NCI-H128 (cell line): ENCODE measurements around the gene KIF26B.

Experiments used
- DNase-seq: peaks from one replicate; lab custom pipeline; 2025; ENCODE audit not compliant: unreplicated experiment; lab: John Stamatoyannopoulos, UW

KIF26B gene

GRCh38 chr1:245270972-245271371 is 116.2 kb downstream of the KIF26B start:
- DNase-seq = no peak

DNA sequence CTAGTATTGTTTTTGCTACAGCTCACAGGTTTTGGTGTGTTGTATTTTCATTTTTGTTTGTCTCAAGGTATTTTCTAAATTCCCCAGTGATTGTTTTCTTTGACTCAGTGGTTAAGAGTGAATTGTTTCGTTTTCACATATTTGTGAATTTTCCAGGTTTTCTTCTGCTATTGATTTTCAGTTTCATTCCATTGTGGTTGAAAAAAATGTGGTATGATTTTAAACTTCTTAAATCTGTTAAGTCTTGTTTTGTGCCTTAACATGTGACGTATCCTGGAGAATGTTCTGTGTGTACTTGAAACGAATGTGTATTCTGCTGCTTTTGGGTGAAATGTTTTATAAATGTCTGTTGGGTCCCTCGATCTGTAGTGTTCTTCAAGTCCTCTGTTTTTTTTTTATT is 117.9 kb downstream of the KIF26B start:
- no peak for DNase-seq

GRCh38 chr1:245276445-245276844 is 121.7 kb downstream of the KIF26B start:
- no peak for DNase-seq

DNA sequence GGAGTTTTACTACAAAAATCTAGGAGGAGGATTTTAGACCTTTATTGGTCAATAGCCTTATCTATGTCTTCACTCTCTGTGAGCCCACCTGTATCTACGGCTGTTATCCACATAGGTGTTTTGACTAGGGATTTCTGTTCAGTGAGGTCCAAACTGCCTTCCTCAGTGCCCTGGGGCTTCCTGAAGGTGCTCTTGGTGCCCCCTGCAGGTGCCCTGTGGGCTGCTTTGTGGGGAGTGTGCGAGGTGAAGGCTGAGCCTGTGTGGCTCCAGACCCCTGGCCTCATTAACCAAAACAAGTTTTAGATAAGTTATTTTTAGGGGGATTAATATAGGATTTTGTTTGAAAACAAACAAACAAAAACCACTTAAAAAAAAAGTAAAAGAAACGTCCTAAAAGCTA is 122.5 kb downstream of the KIF26B start:
- no peak for DNase-seq

DNA sequence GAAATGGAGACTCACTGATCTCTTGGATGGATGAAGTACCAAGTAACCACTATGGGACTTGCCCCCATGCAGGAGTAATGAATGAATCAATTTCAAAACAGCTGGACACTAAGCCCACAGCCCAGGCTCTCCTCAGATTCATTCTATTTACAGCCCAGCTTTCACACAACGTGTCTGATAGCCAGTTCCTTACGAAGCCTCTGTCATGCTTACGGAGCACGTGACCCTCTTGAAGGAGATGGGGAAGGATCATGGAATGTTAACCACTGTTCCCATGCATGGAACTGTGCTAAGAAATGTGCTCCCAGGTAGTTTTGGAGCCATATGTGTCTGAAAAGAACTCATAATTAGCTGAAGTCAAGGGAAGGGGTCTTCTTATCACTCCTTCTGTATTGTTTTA is 124.1 kb downstream of the KIF26B start:
- no peak for DNase-seq

GRCh38 chr1:245279346-245279745 is 124.6 kb downstream of the KIF26B start:
- DNase-seq = no peak

GRCh38 chr1:245283001-245283400 is 128.2 kb downstream of the KIF26B start:
- DNase-seq = no peak

GRCh38 chr1:245285168-245285567 is 130.4 kb downstream of the KIF26B start:
- no peak for DNase-seq

GRCh38 chr1:245288796-245289195 is 134.0 kb downstream of the KIF26B start:
- no peak for DNase-seq

- DNase-seq = no peak
Observed at GRCh38 chr1:245290836-245291235, 136.1 kb downstream of the KIF26B start.

DNA sequence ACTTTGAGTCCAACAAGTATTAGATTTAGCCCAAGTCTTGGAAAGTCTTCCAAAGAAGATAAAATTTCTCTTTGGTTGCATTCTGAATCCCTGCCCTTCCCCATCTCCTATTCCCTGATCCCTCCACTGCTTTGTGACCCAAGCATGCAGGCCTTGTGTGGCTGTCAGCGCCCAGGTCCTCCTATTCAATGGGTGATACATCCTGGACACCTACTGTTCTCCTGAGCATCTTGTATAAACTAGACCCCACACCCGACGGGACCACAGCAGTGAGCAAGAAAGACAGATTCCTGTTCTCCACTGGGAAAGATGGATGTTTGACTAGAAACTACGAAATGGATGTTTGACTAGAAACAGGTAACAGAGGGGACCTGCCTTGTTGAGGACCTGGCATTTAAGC is 136.6 kb downstream of the KIF26B start:
- DNase-seq = no peak

DNA sequence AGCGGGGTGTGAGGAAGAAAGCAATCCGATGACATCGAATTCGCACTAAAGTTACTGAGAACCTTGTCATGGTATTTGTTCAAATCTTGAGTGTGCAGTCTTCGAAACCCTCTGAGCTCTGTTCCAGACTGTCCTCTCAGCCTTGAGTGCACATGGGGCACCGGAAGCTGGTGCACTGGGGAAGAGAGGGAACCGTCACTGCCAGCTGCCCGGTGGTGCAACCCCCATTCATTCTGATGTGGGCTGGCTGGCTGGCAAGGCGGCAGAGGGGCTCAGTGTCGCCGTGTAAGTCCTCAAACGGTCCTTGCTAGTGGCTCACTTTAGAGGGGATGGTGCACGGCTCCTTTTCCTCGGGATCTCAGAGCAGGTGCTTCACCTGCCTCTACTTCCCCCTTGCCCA is 137.4 kb downstream of the KIF26B start:
- DNase-seq = no peak

GRCh38 chr1:245292553-245292952 is 137.8 kb downstream of the KIF26B start:
- DNase-seq = no peak

GRCh38 chr1:245294020-245294419 is 139.2 kb downstream of the KIF26B start:
- no peak for DNase-seq

DNA sequence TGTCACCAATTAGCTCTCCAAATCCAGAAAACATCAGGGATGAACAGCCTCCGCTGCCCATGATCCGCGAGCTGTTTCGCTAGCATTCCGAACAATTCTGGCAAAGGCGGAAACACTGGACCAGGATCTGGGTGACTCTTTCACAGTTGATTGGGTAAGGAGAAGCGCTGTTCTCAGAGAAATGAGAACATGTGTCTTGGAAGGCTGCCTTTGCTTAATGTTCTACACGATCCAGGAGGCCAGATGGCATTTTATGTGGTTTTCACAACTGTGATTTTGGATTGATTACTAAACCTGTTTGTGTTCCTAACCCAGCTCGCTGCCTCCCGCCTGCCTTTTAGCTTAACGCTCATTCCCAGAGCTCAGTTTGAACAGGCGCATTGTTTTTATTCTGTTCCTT is 144.0 kb downstream of the KIF26B start:
- DNase-seq = no peak

- DNase-seq = no peak
Observed at GRCh38 chr1:245301162-245301580, 146.4 kb downstream of the KIF26B start.

DNA sequence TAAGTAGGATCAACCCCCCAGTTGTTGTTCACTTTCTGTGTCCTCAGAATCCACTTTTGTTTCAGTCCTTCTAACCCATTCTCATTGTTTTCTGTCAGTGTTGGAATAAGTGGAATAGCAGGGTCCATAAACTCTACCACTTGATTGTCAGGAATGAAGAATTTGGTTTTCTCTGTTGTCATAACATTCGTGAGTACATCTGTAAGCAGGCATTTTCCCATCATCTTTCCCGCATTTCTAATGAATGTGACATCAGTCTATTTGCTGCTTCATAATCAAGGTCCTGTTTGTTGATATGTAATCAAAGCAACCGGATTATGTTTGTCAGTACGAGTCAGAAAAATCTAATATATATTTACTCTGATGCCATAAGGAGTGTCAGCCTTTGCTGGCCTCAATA is 147.1 kb downstream of the KIF26B start:
- DNase-seq = no peak

- DNase-seq = no peak
Observed at GRCh38 chr1:245304698-245305097, 149.9 kb downstream of the KIF26B start.

DNA sequence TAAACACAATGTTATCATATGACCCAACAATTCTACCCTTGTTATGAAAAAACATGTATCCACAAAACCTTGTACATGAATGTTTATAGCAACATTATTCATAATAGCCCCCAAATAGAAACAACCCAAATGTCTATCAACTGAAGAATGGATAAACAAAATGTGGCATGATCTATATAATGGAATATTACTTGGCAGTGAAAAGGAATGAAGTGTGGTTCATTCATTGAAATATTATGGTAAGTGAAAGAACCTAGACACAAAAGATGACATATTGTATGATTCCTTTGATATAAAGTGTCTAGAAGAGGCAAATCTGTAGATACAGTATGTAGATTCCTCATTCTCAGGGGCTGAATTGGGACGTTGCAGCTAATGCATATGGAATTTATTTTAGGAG is 151.2 kb downstream of the KIF26B start:
- no peak for DNase-seq

DNA sequence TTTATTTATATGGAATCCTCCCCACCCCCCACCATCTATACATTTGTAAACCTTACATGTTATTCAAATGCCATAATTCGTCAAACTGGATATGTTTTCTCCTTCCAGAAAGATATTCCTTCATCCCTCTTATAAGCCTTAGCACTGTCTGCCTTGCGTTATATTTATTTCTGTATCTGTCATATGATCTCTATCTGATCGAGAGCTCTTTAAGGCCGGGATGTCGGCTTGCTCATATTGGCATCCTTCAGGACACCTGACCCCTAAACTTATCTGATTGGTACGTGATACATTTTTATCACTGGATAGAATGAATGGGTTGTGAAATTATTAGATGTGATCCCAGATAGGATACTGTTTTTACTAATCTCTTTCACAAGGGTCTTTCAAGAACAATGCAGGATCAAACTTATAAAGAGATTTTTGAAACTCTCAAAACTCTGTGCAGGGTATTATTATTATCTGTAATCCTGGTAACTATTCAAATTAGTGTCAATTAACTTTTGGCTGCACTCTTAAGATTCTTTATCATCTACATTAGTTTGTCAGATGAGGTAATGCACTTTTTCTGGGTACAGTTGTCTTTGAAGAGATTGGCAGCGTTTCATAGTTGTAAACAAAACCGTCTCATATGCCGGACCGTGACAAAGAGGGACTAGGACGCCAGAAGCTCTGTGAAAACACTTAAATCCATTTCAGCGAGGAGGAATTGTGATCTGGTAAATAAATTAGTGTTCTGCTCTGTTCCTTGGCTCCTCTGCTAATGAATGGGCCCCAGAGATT is 152.0 kb downstream of the KIF26B start:
- DNase-seq = peak; percentile 60

DNA sequence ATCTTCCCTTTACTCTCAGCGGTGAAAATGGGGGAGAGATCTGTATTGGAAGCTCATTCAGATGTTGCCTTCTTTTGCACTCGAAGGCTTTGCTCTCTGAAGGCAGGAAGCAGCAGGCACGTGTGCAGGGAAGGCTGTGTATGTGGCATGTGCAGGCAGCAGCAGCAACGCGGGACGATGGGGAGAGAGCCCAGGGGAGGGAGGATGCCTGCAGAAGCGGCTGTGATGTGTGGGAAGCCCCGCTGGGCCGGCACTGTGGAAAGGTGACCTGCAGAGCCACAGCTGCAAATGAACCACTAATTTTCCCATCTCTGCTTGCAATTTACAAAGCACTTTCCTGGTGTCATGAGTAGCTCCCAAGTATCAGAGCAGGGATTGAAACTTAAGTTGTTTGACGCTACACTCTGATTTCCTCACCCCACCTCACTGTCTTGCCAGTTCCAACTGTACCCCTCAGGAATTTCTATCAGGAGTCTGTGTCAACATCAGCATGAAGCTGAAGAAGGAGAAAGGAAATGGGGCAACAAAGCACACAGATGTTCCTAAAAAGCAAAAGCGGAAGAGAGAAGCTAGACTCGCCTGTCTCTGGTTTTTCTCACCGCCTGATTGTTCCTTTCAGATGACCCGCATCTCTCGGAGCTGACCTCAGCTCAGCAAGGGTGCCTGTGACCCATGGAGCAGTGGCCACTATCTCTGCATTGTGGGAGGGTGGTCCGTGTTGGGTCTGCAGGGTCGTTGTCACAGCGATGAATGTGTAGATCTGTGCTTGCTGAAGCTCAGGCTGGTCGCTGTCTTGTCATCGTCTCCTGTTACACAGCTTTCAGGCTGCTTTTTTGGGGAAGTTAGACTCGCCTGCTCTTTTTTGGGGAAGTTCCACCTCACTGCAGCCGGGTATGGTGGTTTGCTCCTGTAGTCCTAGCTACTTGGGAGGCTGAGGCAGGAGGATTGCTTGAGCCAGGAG is 156.1 kb downstream of the KIF26B start:
- no peak for DNase-seq

DNA sequence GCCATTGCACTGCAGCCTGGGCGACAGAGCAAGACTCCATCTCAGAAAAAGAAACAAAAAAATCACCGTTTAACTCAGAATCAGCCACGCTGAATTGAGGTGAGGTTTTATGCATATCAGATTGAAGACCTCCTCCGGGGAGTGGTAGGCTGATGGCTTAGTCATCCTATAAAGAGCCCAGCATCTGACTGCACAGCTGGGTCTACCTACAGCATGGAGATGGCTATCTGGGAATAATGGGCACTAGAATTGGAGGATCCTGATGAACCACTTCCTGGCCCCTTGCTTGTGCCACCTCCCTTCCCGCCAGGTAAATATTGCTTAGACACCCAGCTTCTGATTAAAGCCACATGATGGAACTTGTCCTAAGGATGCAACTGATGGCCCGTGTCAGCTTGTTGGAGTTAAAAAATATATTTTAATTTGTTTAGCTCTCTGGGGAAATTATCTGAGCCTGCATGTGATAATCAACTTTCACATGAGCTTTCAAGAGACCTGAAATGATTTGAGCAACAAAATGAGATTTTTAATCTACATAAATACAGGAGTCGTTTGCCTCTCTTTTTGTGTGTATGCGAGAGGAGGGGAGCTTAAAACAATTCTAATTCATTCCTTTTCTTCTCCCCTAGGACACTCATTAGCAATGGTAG is 157.2 kb downstream of the KIF26B start:
- no peak for DNase-seq
